ENCODE results near the gene HIF3A. TPM values are rescaled to one million over a fixed set of nuclear protein-coding genes. Genes with fewer than 3 reads are reported as not detected.
"Not testable (repeated sequence)": the region's sequence is repeated elsewhere in the genome, so short reads cannot be mapped to it uniquely, and the experiment has no call there.

HIF3A gene
- under 1 TPM in 1 of 3 donors, not detected in 2; 0.54 TPM for total RNA-seq

DNA sequence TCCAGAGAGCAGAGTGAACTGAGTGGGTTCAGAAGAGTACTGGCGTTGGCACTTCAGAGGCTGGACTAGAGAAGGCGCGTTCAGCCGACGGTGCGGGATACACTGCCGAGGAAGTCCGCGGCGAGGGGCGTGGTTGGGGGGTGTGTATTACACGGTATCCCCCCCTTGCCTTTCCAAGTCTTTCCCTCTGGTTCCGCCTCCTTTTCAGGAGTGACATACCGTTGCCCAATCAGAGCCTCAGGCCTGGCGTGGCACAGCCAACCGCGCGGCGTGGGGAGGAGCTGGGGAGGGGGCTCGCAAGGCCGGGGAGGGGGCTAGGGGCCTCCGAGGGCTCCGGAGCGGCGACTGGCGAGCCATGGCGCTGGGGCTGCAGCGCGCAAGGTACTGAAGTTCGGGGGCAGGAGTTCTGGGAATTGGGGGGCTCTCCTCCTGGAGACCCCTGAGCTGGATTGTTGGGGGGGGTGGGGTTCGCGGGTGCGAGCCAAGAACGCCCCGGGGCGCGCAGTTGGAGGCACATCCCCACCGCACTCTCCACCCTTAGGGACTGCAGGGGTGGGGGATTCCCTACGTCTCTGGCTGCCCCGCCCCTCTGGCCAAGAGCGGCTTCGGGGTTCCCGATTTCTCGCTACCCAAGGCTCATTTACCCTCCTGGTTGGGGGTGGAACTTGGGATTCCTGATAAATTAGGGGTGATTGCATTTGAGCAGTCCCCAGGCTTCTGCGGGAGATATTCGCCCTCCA is at the start of gene HIF3A:
TSS of gene HIF3A (plus strand) at position 321 of the 740 bp plus-strand sequence. CDS start at position 356, 35 bp downstream.
- Mint-ChIP-seq H3K27me3 (ENCODE audit: low read depth) (peaks cover 37% of the 10 kb centered on the region), H3K4me3 (no peak within 1 kb of the TSS), H3K9me3 (no peaks in the 10 kb centered on the region), H3K4me1 (ENCODE audit: low read depth) (no peaks in the 10 kb centered on the region), H3K36me3 (ENCODE audit: insufficient read depth) (no peaks in the 10 kb centered on the region)
- DNase-seq (no peak), ATAC-seq (no peak)

GRCh38 chr19:46250076-46250735 is 46.6 kb upstream of the HIF3A start:
- DNase-seq, result no peak
- Mint-ChIP-seq H3K4me1 (ENCODE audit: low read depth) (no peaks in the 10 kb centered on the region), H3K9me3 (no peaks in the 10 kb centered on the region), H3K4me3 (no peak overlapping the region), H3K27me3 (ENCODE audit: low read depth) (peaks cover 39% of the 10 kb centered on the region), H3K36me3 (ENCODE audit: insufficient read depth) (no peaks in the 10 kb centered on the region)
- ATAC-seq, result no peak

- peaks cover 35% of the 10 kb centered on the region for H3K27me3 Mint-ChIP-seq (ENCODE audit: low read depth)
- H3K36me3 Mint-ChIP-seq (ENCODE audit: insufficient read depth), result no peaks in the 10 kb centered on the region
- ATAC-seq (no peak), DNase-seq (no peak)
- H3K4me3 Mint-ChIP-seq, result no peak overlapping the region
- H3K9me3 Mint-ChIP-seq, result no peaks in the 10 kb centered on the region
- H3K4me1 Mint-ChIP-seq (ENCODE audit: low read depth), result no peaks in the 10 kb centered on the region
Observed at GRCh38 chr19:46251416-46251815, 45.4 kb upstream of the HIF3A start.

GRCh38 chr19:46254776-46255175 is 42.1 kb upstream of the HIF3A start:
- H3K27me3 Mint-ChIP-seq (ENCODE audit: low read depth), result peaks cover 33% of the 10 kb centered on the region
- no peaks in the 10 kb centered on the region for H3K36me3 Mint-ChIP-seq (ENCODE audit: insufficient read depth)
- ATAC-seq, result no peak
- DNase-seq, result no peak
- no peaks in the 10 kb centered on the region for H3K4me1 Mint-ChIP-seq (ENCODE audit: low read depth)
- H3K4me3 Mint-ChIP-seq, result no peak overlapping the region
- no peaks in the 10 kb centered on the region for H3K9me3 Mint-ChIP-seq

DNA sequence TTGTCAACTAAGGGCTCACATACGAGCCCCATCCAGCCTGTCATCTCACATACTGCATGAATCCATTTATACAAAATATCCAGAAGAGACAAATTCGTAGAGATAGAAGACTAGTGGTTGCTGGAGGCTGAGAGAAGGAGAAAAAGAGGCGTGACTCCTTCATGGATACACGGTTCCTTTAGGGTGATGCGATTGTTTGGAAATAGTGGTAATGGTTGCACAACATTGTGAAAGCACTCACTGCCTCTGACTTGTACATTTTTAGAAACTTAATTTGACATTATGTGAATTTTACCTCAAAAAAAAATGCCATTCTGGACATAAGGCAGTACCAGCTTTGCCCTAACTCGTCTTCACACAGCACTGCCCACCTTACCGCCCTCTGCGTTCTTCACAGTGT is 40.0 kb upstream of the HIF3A start:
- H3K27me3 Mint-ChIP-seq (ENCODE audit: low read depth), result peaks cover 36% of the 10 kb centered on the region
- DNase-seq (no peak), ATAC-seq (no peak)
- no peak overlapping the region for H3K4me3 Mint-ChIP-seq
- no peaks in the 10 kb centered on the region for H3K36me3 Mint-ChIP-seq (ENCODE audit: insufficient read depth)
- no peaks in the 10 kb centered on the region for H3K4me1 Mint-ChIP-seq (ENCODE audit: low read depth)
- H3K9me3 Mint-ChIP-seq, result no peaks in the 10 kb centered on the region

- peaks cover 36% of the 10 kb centered on the region for H3K27me3 Mint-ChIP-seq (ENCODE audit: low read depth)
- not testable (repeated sequence) for DNase-seq; ATAC-seq; H3K36me3 Mint-ChIP-seq (ENCODE audit: insufficient read depth); H3K9me3 Mint-ChIP-seq; H3K4me3 Mint-ChIP-seq
- peaks cover 12% of the 10 kb centered on the region for H3K4me1 Mint-ChIP-seq (ENCODE audit: low read depth)
Observed at GRCh38 chr19:46261501-46261900, 35.3 kb upstream of the HIF3A start.

GRCh38 chr19:46262684-46263296 is 34.1 kb upstream of the HIF3A start:
- peak overlapping the region; percentile 30 for H3K4me3 Mint-ChIP-seq
- ATAC-seq, result peak; percentile 95 to 97
- DNase-seq, result peak; percentile 12
- peaks cover 12% of the 10 kb centered on the region for H3K4me1 Mint-ChIP-seq (ENCODE audit: low read depth)
- not testable (repeated sequence) for H3K36me3 Mint-ChIP-seq (ENCODE audit: insufficient read depth); H3K9me3 Mint-ChIP-seq
- H3K27me3 Mint-ChIP-seq (ENCODE audit: low read depth), result peaks cover 39% of the 10 kb centered on the region

- H3K4me3 Mint-ChIP-seq; H3K9me3 Mint-ChIP-seq; DNase-seq; ATAC-seq; H3K36me3 Mint-ChIP-seq (ENCODE audit: insufficient read depth): not testable (repeated sequence)
- Mint-ChIP-seq H3K4me1 (ENCODE audit: low read depth) (peaks cover 14% of the 10 kb centered on the region), H3K27me3 (ENCODE audit: low read depth) (peaks cover 42% of the 10 kb centered on the region)
Observed at GRCh38 chr19:46264801-46265200, 32.0 kb upstream of the HIF3A start.

DNA sequence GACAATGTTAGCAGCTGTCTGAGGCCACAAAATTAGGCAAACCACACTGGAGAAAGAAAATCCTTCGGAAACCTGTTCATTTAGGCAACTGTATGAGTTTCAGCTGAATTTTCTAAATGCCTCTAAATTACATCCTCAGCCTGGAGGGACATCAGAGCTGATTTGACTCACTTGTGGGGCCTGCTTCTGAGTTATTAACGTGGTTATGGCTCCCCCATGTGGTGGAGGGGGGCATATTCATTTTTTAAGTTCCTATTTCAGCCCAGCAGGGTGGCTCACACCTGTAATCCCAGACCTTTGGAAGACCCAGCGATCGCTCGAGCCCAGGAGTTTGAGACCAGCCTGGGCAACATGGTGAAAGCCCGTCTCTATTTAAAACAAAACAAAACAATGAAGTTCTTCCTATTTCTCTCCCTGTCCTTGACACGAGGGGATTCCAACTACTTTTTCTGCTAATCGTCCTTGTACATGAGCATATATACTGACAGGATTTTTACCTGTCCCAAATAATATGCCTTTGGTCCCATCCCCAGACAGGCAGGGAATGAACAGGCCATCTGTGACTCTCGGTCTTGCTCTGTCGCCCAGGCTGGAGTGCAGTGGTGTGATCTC is 31.5 kb upstream of the HIF3A start:
- Mint-ChIP-seq H3K36me3 (ENCODE audit: insufficient read depth) (no peaks in the 10 kb centered on the region), H3K9me3 (no peaks in the 10 kb centered on the region), H3K4me3 (no peak overlapping the region), H3K27me3 (ENCODE audit: low read depth) (peaks cover 38% of the 10 kb centered on the region), H3K4me1 (ENCODE audit: low read depth) (peaks cover 14% of the 10 kb centered on the region)
- DNase-seq (peak; percentile 56), ATAC-seq (peak; percentile 62 to 72)

- H3K4me3 Mint-ChIP-seq, result no peak overlapping the region
- H3K9me3 Mint-ChIP-seq, result no peaks in the 10 kb centered on the region
- H3K36me3 Mint-ChIP-seq (ENCODE audit: insufficient read depth), result no peaks in the 10 kb centered on the region
- H3K27me3 Mint-ChIP-seq (ENCODE audit: low read depth), result peaks cover 47% of the 10 kb centered on the region
- peaks cover 11% of the 10 kb centered on the region for H3K4me1 Mint-ChIP-seq (ENCODE audit: low read depth)
- ATAC-seq (no peak), DNase-seq (no peak)
Observed at GRCh38 chr19:46269101-46269500, 27.7 kb upstream of the HIF3A start.

DNA sequence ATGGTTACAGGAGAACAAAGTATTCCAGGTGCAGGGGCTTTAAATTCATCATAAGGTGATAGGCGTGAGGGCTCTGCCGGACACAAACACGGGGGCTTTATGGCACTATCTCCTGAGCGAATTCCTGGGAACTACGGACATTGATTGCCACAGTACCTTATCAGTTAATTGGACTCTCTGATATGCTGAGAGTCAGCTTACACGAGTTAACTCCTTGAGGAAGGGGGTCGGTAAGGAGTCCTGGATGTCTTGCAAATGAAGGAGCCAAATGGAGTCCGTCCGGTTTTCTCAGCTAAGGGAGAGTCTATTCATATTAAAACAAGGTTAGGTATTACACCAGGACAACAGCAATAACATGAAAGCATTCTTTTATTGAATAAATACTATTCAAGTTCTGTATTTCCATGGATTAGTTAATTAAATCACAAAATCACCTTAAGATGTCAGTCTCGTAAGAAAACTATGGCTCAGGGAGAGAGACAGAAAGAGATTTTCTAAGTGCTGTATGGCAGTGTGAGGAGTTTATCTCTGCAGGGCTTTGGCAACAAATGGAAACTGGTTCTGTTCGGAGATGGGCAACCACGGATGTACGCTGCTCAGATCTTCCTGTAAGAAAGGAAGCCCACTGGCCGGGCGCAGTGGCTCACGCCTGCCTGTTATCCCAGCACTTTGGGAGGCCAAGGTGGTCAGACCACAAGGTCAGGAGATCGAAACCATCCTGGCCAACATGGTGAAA is 26.2 kb upstream of the HIF3A start:
- Mint-ChIP-seq H3K9me3 (no peaks in the 10 kb centered on the region), H3K4me1 (ENCODE audit: low read depth) (peaks cover 11% of the 10 kb centered on the region), H3K4me3 (no peak overlapping the region), H3K36me3 (ENCODE audit: insufficient read depth) (no peaks in the 10 kb centered on the region), H3K27me3 (ENCODE audit: low read depth) (peaks cover 41% of the 10 kb centered on the region)
- no peak for DNase-seq
- no peak for ATAC-seq

- no peaks in the 10 kb centered on the region for H3K9me3 Mint-ChIP-seq
- H3K36me3 Mint-ChIP-seq (ENCODE audit: insufficient read depth), result no peaks in the 10 kb centered on the region
- H3K4me1 Mint-ChIP-seq (ENCODE audit: low read depth), result peaks cover 11% of the 10 kb centered on the region
- peaks cover 38% of the 10 kb centered on the region for H3K27me3 Mint-ChIP-seq (ENCODE audit: low read depth)
- no peak overlapping the region for H3K4me3 Mint-ChIP-seq
- DNase-seq, result no peak
- ATAC-seq, result peak; percentile 80 to 83
Observed at GRCh38 chr19:46271481-46272197, 25.2 kb upstream of the HIF3A start.

GRCh38 chr19:46273931-46274330 is 22.9 kb upstream of the HIF3A start:
- H3K9me3 Mint-ChIP-seq; H3K4me3 Mint-ChIP-seq; ATAC-seq; H3K36me3 Mint-ChIP-seq (ENCODE audit: insufficient read depth); DNase-seq: not testable (repeated sequence)
- H3K4me1 Mint-ChIP-seq (ENCODE audit: low read depth), result peaks cover 11% of the 10 kb centered on the region
- peaks cover 26% of the 10 kb centered on the region for H3K27me3 Mint-ChIP-seq (ENCODE audit: low read depth)
